Measurements from ENCODE around the gene GALNT8.
A peak's percentile ranks its signal among the peaks of the same experiment; 100 is the strongest.
"Not testable (repeated sequence)": the region's sequence is repeated elsewhere in the genome, so short reads cannot be mapped to it uniquely, and the experiment has no call there.

Gene GALNT8

DNA sequence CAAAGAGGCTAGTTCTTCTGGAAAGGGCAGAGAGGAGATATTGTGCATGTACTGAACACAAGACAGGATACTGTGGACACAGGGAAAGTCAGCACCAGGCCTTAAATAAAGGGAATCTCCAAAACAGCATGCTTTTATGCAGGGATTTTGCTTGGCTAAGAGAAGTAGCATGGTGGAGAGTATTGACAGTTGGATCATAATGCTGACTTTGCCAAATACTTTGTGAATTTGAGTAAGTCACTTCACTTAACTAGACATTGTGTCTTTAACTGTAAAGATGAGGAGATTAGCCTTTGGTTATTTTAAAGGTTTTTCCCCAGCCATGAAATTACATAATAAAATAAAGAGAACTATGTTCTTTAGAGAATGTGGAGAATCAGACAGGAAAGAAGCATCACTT is 24.5 kb downstream of the GALNT8 start:
- no peak for DNase-seq

- DNase-seq = no peak
Observed at GRCh38 chr12:4745249-4745648, 25.0 kb downstream of the GALNT8 start.

- DNase-seq = not testable (repeated sequence)
Observed at GRCh38 chr12:4751654-4752053, 31.5 kb downstream of the GALNT8 start.

- peak; percentile 14 for DNase-seq
Observed at GRCh38 chr12:4762773-4763172, 42.6 kb downstream of the GALNT8 start.

- no peak for DNase-seq
Observed at GRCh38 chr12:4763549-4763948, 43.3 kb downstream of the GALNT8 start.

DNA sequence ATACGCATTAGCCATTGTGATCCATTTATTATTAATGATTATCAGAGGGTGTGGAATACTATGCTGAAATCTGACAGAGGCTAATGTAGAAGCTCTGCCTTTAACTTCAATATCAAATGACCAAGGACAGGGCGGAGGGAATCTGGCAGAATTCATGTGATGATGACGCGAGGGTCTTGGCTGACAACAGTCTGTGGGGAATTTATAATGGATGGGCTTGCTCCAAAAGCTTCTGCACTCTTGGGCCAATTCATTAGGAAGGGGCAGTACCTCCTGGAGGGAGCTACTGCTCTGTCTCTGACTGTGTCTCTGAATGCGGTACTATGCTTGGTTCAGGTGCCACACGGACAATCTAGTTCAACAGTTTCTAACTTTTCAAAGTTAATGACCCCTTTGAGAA is 46.2 kb downstream of the GALNT8 start:
- DNase-seq = no peak

DNA sequence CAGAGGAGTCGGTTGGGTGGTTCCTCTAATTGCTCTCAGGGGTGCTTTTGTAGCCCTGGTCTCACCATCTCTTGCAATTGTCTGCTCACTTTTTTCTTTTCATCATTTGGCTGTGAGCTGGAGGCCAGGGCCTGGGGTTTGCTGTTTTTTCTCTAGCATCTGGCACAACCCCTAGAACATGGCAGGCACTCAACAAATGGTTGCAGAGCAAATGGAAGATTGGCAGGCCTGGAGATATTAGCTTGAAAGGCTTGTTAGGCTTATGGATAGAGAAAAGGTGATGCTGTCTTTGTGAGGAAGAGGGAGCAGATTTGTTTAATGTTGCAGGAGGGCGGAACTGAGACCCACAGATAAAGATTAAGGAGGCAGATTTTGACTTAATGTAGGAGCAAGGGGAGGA is 47.0 kb downstream of the GALNT8 start:
- DNase-seq = no peak

DNA sequence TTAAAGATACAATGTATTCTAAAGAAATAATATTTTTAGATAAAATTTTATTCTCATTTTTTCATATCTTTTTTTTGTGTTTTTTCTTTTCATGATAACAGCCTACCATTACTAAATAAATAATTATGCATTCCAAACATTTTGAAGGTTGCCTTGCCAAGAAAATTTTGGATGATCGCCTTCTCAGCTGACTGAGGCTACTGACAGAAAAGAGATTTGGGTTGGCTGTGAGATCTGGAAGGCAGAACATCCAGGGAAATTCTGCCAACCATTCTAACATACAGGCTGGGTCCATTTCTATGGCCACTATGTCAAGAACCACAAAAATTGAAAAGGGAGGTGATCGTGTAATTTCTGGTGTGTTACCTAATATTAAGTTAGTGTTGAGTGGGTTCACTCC is 48.1 kb downstream of the GALNT8 start:
- no peak for DNase-seq

GRCh38 chr12:4769073-4769472 is 48.9 kb downstream of the GALNT8 start:
- DNase-seq = no peak

DNA sequence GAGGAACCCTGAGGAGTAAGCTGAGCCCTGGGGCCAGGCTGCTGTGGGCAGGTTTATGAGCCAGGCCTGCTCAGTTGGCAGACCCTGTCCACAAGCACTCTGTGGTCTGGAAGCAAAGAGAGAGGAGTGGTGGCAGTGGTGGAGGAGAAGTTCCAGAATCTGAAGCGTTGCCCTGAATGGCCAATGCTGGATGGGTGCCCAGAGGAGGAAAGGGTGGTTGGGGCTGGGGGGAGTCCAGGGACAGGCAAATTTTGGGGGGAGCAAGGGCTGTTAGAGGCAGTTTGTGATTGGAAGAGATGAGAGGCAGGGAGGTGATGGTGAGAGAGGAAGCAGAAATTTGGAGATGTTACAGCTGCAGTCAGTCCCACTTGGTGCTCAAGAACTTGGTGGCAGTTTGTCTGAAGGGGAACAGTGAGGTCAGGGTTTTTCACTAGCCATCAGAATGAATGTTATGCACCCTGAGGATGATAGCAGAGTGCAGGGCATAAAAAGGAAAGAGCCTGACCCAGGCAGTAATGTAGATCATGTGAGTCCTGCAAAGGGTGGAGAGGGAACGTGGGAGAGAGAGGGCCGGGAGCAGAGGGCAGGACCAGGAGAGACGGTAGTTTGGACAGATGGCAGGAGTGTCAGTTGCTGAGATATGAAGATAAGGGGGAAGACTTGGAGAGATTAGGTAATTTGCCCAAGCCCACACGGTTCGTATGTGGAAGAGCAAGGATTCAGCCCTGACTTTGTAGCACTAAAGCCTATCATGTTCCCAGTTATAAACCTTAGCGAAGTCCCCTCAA is 51.2 kb downstream of the GALNT8 start:
- no peak for DNase-seq

DNA sequence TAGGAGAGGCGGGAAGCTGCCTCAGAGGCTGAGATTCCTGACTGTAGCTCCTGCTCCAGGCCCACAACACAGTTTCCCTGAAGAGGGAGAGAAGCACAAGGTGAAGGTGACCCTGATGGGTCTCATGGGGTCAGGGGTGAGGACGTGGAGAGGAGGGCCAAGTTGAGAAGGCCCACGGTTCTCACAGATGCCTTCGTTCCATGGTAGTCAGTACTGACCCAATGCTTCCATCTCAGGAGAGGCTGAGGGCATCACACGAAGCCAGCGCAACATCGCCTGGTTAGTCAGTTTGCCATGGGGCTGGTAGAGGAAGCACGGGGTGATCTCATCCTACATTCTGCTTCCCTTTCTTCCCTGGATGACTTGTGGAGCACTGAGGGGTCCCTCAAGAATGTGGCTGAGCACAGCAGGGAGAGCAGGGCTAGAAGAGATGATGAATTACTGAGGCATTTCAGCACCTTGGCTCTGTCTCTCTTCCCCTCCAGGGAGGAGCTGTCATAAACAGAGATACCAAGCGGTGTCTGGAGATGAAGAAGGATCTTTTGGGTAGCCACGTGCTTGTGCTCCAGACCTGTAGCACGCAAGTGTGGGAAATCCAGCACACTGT is 51.9 kb downstream of the GALNT8 start:
- DNase-seq = no peak

DNA sequence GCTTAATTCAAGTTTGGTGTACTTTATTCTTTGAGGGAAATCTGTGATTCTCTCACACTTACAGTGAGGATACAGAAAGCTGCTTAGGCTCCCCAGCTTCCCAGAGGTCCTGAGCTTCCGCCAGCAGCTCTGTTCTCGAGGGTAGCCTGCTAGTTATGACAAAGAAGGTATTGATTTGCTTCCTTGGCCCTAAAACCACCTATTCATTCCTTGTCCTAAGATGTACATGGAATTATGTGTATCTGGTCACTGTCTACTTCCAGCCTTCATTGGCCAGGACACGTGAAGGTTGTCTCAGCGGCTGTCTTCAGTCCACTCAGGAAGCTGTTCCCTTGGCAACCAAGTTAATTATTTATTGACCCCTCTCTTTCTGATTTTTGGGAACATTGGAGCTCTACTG is 55.7 kb downstream of the GALNT8 start:
- no peak for DNase-seq

DNA sequence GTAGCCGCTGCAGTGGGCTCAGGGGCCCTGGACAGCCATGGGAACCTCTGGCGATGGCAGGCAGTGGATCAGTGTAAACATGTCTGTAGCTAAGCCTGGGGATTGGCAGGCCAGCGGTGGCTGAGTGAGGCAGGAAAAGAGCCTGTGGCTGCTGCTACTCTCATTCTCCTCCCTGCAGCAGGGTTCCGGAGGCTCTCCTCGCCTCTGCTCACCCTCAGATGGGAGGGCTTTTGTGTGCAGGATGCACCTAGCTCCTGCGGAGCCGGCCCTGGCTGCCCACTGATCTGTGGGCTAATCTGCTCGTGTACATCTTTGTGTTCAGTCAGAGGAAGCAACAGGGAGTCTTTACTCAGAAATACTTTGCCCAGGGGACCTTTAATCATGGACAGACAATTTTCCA is 59.5 kb downstream of the GALNT8 start:
- DNase-seq = no peak

DNA sequence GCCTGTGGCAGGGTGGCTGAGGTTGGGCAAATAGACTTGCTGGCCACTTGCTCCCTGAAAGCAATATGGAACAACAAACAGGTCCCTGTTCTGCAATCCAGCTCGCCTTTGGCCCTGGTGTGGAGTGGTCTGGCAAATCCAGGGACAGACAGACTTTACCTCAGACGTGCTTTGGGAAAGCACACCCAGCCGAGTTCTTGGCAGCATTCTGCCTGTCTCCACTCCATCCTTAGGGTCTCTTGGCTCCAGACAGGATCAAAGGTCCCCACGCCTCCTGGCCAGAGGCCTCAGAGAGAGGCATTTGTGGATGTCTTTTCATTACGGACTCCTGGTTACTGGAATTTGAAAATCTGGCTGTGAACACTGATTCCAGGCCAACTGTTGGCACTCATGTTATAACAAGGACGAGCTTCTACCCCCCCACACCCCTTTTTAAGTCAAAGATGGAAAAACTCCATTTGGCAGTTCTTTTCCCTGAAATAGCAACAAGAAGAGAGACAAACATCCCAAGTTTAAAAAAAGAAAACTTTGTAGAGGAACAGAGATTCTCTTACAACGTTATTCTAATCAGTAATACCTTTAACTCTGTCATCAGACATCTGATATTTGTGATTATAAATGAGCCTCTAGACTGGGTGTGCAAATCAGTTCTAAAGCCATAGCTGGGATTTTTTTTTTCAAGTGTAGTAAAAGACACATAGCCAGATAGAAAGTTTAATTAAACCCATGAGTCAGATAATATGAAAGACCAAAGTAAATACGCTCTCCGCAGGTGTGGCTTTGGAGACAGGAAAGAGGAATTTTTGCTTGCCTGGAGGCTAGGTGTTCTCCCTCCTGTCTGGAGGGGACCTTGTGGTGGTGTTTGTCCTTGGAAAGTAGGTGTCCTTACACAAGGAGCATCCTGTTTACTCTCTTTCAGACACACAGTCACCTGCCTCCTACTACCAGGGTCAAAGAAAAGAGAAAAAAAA is 60.7 kb downstream of the GALNT8 start:
- no peak for DNase-seq

DNA sequence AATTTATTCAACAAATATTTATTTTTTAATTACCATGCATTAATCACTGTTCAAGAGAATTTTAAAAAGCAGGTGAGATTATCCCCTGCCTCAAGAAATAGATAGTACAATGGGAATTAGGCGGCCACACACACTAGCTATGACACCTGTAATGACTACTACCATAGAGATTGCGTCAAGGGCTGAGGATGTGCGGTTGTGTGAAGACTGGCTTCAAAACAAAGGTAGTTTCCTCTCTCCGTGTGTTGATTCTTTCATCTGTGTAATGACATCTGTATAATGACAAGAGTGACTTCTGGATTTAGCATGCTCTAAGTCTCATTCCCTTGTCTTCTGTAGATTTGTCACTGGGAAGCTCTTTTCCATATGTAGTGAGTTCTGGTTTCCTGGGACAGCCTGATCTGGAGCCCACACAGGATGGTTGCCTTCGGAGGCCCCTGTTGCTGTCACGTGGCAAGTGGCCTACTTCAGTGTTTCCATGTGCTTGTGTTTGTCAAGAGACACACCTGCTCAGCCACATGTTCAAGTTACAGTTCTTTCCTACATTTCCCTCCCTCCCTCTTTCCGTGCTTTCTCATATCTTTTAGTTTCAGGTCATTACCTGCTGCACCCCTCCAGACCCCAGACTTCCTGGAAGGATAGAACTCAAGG is 64.3 kb downstream of the GALNT8 start:
- no peak for DNase-seq

DNA sequence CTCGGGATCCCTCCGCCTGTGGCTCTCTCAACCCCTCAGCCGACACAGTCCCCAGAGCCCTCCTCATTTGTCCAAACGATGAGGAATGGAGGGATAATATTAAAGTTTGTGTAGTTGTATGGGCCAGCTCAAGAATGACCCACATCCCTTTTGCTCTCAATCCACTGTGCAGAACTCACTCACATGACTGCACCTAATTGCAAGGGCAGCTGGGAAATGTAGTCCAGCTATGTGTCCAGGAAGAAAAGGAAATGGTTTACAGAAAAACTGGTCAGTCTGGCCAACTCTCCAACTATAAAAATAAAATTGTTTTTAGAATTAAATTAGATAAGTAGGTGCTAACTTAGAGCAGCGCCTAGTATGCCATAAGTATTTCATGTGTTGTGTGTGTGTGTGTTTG is 66.6 kb downstream of the GALNT8 start:
- no peak for DNase-seq

- DNase-seq = no peak
Observed at GRCh38 chr12:4787965-4788364, 67.8 kb downstream of the GALNT8 start.

- no peak for DNase-seq
Observed at GRCh38 chr12:4789776-4790175, 69.6 kb downstream of the GALNT8 start.

DNA sequence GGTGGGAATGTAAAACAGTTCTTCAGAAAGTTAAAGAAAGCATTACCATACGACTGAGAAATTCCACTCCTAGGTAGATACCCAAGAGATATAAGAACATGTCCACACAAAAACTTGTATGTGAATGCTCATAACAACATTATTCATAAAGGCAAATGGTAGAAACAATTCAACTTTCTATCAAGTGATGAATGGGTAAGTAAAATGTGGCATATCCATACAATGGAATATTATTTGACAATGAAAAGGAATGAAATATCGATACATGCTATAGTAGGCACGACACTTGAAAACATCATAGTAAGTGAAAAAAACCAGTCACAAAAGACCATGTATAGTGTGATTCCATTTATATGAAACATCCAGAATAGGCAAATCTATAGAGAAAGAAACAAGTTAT is 71.3 kb downstream of the GALNT8 start:
- DNase-seq = no peak

- no peak for DNase-seq
Observed at GRCh38 chr12:4794491-4794890, 74.3 kb downstream of the GALNT8 start.

DNA sequence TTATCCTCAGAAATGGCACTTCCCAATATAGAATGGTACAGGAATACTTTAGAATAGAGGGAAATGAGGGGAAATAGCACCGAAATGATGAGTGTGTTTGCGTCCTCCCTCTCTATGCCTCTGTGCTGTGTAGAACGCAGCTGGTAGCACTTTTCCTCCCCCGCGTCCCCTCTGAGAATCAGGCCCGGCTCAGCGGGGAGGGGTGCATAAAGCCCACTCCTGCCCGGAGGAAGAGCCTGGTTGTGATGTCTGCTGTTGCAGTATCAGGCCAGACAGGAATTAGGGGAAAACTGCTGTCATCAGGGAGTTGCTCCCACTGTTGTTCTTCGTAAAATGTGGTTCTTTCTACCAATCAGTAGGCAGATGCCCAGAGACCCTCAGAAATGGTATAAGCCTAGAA is 76.0 kb downstream of the GALNT8 start:
- DNase-seq = no peak

DNA sequence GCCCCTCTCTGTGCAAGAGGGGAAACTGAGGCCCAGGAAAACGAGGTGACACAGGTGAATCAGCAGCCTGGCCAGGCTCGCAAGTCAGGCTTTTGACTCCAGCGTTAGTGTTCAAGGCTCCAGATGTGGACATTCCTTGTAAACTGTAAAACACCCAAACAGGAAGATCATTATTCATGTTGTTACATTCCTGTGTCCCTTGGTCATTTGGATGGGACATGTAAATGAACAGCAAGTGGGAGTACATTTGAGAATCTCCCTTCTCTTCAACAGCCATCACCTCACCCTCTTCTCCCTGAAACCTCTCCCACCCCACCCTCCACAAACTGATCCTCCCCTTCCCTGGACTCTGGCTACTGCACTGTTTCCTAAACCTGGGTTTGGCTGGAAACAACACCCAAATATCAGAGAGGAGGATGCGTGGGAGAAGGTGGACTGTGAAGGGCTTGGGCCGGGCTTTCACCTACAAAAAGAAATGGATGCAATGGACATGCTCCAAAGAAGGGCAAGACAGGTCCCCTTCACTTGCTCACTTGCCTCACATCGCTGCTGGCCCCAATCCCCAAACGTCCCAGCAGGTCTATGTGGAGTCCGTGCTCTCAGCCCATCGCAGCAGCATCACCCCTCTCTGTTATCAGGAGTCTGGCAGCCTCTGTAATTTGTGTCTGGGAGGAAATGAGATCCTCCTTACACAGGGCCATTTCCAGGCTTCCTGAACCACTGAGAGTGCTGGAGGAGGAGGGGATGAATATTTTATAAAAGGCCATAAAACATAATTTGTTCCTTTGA is 76.7 kb downstream of the GALNT8 start:
- DNase-seq = no peak

Measured in hematopoietic multipotent progenitor cell treated with erythropoietin and hydrocortisone succinate and interleukin-3 and kit ligand, for 6 days (in vitro differentiated cells).